WTC11 (cell line): ENCODE results near the gene EVL. TPM values are rescaled to one million over a fixed set of nuclear protein-coding genes. Genes with fewer than 3 reads are reported as not detected.

Experiments used
- ATAC-seq: fragments of 200-7000 bp; cut with Tn5 transposase; 2 replicates; pipeline ENCODE4 v1.10.0; 2021; ENCODE audit warnings: mild to moderate bottlenecking, moderate library complexity
- CTCF ChIA-PET: fragments of 300-600 bp; sonication (Branson Sonifier 250); formaldehyde crosslinking; loops from one replicate; lab custom pipeline; 2021; ENCODE audit warnings: antibody characterized with exemption; lab: Charles Lee
- POLR2A ChIA-PET: fragments of 350-600 bp; sonication (Branson Sonifier 250); formaldehyde crosslinking; loops from one replicate; lab custom pipeline; 2021; ENCODE audit warnings: antibody characterized with exemption; lab: Charles Lee
- DNase-seq: peaks from one replicate; pipeline ENCODE4 v3.0.0; 2021; ENCODE audit warnings: low spot score
- H3K27ac Mint-ChIP-seq: 2 replicates; pipeline ENCODE4 v1.8.0; 2021; ENCODE audit warnings: mixed read lengths
- H3K27me3 Mint-ChIP-seq: 2 replicates; pipeline ENCODE4 v1.8.0; 2021; ENCODE audit warnings: low read depth, mild to moderate bottlenecking, moderate library complexity, mixed read lengths
- H3K36me3 Mint-ChIP-seq: 2 replicates; pipeline ENCODE4 v1.8.0; 2021; ENCODE audit warnings: mixed read lengths
- H3K4me1 Mint-ChIP-seq: 2 replicates; pipeline ENCODE4 v1.8.0; 2022; ENCODE audit warnings: mixed read lengths
- H3K4me3 Mint-ChIP-seq: 2 replicates; pipeline ENCODE4 v1.8.0; 2021; ENCODE audit warnings: mild to moderate bottlenecking, moderate library complexity, mixed read lengths
- H3K9me3 Mint-ChIP-seq: 2 replicates; pipeline ENCODE4 v1.8.0; 2021; ENCODE audit warnings: mixed read lengths
- CBFB ChIP-seq: sonication (generic); formaldehyde crosslinking; IDR thresholded peaks from 2 replicates; pipeline ENCODE4 v1.8.1; 2022; ENCODE audit warnings: mild to moderate bottlenecking, low read depth, missing genetic modification reagents
- ELF4 ChIP-seq: sonication (generic); formaldehyde crosslinking; IDR thresholded peaks from 2 replicates; pipeline ENCODE4 v1.8.1; 2022; ENCODE audit warnings: low read depth, mild to moderate bottlenecking, moderate library complexity, missing genetic modification reagents
- ESRRA ChIP-seq: sonication (generic); formaldehyde crosslinking; IDR thresholded peaks from 2 replicates; pipeline ENCODE4 v1.8.1; 2022; ENCODE audit warnings: mild to moderate bottlenecking, missing genetic modification reagents, borderline replicate concordance
- FOXP1 ChIP-seq: sonication (generic); formaldehyde crosslinking; IDR thresholded peaks from 2 replicates; pipeline ENCODE4 v1.8.0; 2022; ENCODE audit warnings: missing genetic modification reagents, mild to moderate bottlenecking, moderate library complexity, borderline replicate concordance
- GRHL2 ChIP-seq: fragments of 250-450 bp; sonication (Bioruptor Pico); IDR thresholded peaks from 2 replicates; pipeline ENCODE4 v1.8.0; 2022; ENCODE audit warnings: mild to moderate bottlenecking, moderate library complexity; ENCODE audit not compliant: insufficient replicate concordance, severe bottlenecking
- NR1H2 ChIP-seq: sonication (generic); formaldehyde crosslinking; IDR thresholded peaks from 2 replicates; pipeline ENCODE4 v1.9.0; 2021; ENCODE audit warnings: mild to moderate bottlenecking, moderate library complexity, missing genetic modification reagents
- SMAD4 ChIP-seq: sonication (generic); formaldehyde crosslinking; IDR thresholded peaks from 2 replicates; pipeline ENCODE4 v1.8.0; 2022; ENCODE audit warnings: mild to moderate bottlenecking, missing genetic modification reagents
- SP1 ChIP-seq: sonication (generic); formaldehyde crosslinking; conservative IDR thresholded peaks from 2 replicates; pipeline ENCODE4 v1.8.1; 2022; ENCODE audit warnings: missing genetic modification reagents
- TEAD1 ChIP-seq: sonication (generic); formaldehyde crosslinking; IDR thresholded peaks from 2 replicates; pipeline ENCODE4 v1.8.0; 2022; ENCODE audit warnings: mild to moderate bottlenecking, missing genetic modification reagents
- ZNF138 ChIP-seq: sonication (generic); formaldehyde crosslinking; conservative IDR thresholded peaks from 2 replicates; pipeline ENCODE4 v1.8.1; 2022; ENCODE audit warnings: mild to moderate bottlenecking, moderate library complexity, missing genetic modification reagents
- total RNA-seq: library from RNA; stranded (reverse); gene quantifications from 3 replicates; pipeline ENCODE4 v1.2.3, GENCODE V29; 2021
- TF ChIP-seq, protein P1 (sequence below): sonication (generic); formaldehyde crosslinking; IDR thresholded peaks from 2 replicates; pipeline ENCODE4 v1.8.0; 2022; ENCODE audit warnings: mild to moderate bottlenecking, missing genetic modification reagents
- TF ChIP-seq, protein P2 (sequence below): sonication (generic); formaldehyde crosslinking; IDR thresholded peaks from 2 replicates; pipeline ENCODE4 v1.8.1; 2023; ENCODE audit warnings: mild to moderate bottlenecking, missing genetic modification reagents
- TF ChIP-seq, protein P3 (sequence below): sonication (generic); formaldehyde crosslinking; IDR thresholded peaks from 2 replicates; pipeline ENCODE4 v1.8.0; 2022; ENCODE audit warnings: mild to moderate bottlenecking, missing genetic modification reagents
- TF ChIP-seq, protein P4 (sequence below): fragments of 250-450 bp; sonication (Bioruptor Pico); conservative IDR thresholded peaks from 2 replicates; pipeline ENCODE4 v1.9.0; 2021; ENCODE audit warnings: mild to moderate bottlenecking

EVL gene
- total RNA-seq, 1 experiment from 2014 or later = 60.8 TPM

DNA sequence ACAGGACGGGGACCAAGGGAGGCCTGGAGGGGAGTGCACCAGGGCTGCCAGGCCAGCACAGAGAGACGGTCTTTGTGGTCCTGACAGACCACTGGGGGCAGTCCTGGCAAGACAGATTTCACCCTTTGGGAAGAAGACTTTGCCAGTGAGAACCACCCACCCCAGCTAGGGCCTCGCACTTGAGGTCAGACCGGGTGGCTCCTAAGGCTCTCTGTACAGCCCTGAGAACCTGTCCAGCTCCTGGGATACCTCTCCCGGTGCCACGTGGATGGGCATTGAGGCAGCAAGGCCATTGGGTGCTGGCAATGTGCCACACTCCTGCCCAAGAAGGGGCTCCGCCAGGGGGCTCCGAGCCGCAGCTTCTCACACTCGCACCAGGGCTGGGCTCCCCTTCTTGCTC is 51.8 kb downstream of the EVL start (continued):
- TF ChIP-seq, protein P1, sequence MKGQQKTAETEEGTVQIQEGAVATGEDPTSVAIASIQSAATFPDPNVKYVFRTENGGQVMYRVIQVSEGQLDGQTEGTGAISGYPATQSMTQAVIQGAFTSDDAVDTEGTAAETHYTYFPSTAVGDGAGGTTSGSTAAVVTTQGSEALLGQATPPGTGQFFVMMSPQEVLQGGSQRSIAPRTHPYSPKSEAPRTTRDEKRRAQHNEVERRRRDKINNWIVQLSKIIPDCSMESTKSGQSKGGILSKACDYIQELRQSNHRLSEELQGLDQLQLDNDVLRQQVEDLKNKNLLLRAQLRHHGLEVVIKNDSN (CRISPR knock-in tag) = no peak
- no peak for TF ChIP-seq NR1H2 (CRISPR knock-in tag)
- TF ChIP-seq GRHL2 = no peak
- TF ChIP-seq FOXP1 (CRISPR knock-in tag) = no peak
- TF ChIP-seq ZNF138 (CRISPR knock-in tag) = no peak
- TF ChIP-seq, protein P2, sequence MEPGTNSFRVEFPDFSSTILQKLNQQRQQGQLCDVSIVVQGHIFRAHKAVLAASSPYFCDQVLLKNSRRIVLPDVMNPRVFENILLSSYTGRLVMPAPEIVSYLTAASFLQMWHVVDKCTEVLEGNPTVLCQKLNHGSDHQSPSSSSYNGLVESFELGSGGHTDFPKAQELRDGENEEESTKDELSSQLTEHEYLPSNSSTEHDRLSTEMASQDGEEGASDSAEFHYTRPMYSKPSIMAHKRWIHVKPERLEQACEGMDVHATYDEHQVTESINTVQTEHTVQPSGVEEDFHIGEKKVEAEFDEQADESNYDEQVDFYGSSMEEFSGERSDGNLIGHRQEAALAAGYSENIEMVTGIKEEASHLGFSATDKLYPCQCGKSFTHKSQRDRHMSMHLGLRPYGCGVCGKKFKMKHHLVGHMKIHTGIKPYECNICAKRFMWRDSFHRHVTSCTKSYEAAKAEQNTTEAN (CRISPR knock-in tag) = no peak
- TF ChIP-seq TEAD1 (CRISPR knock-in tag) = no peak

DNA sequence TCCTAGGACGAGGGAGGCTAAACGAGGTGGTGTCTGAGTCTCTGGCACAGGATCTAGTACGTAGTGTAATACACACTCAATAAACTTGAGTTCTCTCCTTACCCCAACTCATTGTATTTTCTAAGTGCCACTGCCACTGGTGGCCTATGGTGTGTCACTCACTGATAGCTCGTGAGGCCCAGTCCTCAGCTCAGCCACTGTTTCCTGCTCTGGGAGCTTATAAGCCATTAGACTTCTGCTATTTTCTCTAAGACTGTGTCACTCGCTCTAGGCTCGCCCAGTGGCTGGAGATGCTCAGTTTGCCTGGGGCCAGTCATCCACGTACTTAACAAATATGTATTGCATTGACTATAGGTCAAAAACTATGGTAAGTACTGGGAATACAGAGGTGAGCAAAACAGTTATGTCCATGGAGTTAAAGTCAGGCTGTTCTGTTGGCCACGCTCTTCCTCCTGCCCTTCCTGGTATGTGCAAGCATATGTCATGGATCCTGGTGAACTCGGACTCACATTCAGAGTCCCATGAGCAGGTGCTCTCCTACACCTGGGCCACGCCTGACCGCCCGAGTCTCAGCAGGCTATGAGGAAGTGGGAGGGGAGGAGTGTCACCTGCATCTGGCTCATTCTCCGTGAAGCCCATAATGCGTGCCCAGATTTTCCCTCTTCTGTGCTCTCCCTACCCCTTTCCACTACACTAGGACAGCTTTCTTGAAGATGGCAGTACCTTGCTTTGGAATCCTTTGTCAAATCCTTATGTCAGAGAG is 52.6 kb downstream of the EVL start:
- ChIA-PET POLR2A (no interaction called here), CTCF (interaction anchor here (0.8 to 3.2 kb wide), 7 partner anchors 10 to 387 kb away, joined by 3 to 13 read pairs (median 5); no protein-coding TSS in a partner anchor)
- ATAC-seq = no peak
- TF ChIP-seq, protein P3, sequence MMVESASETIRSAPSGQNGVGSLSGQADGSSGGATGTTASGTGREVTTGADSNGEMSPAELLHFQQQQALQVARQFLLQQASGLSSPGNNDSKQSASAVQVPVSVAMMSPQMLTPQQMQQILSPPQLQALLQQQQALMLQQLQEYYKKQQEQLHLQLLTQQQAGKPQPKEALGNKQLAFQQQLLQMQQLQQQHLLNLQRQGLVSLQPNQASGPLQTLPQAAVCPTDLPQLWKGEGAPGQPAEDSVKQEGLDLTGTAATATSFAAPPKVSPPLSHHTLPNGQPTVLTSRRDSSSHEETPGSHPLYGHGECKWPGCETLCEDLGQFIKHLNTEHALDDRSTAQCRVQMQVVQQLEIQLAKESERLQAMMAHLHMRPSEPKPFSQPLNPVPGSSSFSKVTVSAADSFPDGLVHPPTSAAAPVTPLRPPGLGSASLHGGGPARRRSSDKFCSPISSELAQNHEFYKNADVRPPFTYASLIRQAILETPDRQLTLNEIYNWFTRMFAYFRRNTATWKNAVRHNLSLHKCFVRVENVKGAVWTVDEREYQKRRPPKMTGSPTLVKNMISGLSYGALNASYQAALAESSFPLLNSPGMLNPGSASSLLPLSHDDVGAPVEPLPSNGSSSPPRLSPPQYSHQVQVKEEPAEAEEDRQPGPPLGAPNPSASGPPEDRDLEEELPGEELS = no peak
- TF ChIP-seq ELF4 (CRISPR knock-in tag) (no peak), CBFB (CRISPR knock-in tag) (no peak), SP1 (CRISPR knock-in tag) (no peak), ESRRA (CRISPR knock-in tag) (no peak)
- TF ChIP-seq, protein P4, sequence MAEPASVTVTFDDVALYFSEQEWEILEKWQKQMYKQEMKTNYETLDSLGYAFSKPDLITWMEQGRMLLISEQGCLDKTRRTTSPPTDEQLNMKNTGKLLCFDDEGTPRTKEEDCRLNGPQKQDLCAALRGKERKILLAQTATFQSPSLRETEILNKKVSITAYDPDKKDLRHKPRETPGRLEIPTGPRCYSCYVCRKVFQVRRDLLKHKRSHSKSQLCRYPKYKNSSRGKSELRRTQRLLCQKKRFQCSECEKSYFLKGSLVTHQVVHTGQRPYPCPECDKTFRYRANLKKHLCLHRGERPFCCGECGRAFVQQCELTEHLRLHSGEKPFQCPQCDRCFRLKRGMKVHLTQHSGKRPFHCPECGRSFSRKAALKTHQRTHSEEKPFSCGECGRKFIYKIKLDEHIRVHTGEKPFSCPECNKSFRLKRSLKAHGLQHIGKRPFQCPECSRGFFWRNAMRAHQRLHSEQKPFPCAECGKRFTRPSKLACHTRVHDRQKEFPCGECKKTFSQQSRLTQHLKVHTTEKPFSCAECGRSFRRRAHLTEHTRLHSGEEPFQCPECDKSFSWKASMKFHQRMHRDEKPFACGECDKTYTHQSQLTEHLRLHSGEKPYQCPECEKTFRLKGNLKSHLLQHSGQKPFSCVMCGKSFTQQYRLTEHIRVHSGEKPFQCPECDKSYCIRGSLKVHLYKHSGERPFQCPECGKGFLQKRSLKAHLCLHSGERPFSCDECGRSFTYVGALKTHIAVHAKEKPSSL = no peak
- H3K27me3 Mint-ChIP-seq = no peaks in the 10 kb centered on the region
- no peak overlapping the region for H3K4me3 Mint-ChIP-seq
- no peaks in the 10 kb centered on the region for H3K36me3 Mint-ChIP-seq
- DNase-seq = no peak
- H3K27ac Mint-ChIP-seq = no peak overlapping the region; the same call in 1 of the 2 replicates
- no peaks in the 10 kb centered on the region for H3K4me1 Mint-ChIP-seq
- H3K9me3 Mint-ChIP-seq = no peaks in the 10 kb centered on the region

DNA sequence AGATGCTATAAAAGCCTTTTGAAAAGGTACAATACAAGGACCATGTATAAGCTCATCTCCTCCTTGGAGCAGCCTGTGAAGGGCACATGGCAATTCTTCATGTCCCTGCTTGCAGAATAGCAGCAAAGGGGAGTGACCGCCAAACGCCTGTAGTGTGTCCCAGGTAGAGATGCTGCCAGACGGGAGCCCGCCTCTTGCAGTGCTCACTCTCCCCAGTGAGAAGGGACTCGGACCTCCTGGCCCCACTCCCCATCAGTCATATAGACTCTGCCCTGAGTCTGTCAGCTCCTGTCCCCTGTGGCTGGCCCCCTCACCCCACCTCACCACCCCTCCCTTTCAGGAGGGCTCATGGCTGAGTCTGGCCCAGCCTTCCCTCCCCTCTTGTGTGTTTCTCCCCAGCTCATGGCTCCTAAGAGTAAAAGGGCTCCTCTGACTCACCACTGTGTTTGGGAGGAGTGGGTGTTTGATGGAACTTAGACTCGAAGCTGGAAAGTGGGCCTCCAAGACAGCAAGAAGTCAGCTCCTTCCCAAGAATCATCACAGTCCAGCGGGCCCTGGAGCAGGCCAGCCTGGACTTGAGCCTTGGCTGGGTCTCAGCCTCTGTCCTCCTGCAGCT is 53.3 kb downstream of the EVL start:
- DNase-seq = no peak
- Mint-ChIP-seq H3K27me3 (no peaks in the 10 kb centered on the region), H3K9me3 (no peaks in the 10 kb centered on the region), H3K4me3 (no peak overlapping the region), H3K27ac (no peak overlapping the region), H3K4me1 (no peaks in the 10 kb centered on the region), H3K36me3 (no peaks in the 10 kb centered on the region)
- POLR2A ChIA-PET = no interaction called here
- CTCF ChIA-PET = interaction anchor here (0.8 to 3.0 kb wide), 5 partner anchors 11 to 388 kb away, joined by 3 to 12 read pairs (median 4); no protein-coding TSS in a partner anchor
- no peak for TF ChIP-seq SMAD4 (CRISPR knock-in tag)
- no peak for ATAC-seq
